ENCODE measurements around the gene GPC4.

Gene GPC4

DNA sequence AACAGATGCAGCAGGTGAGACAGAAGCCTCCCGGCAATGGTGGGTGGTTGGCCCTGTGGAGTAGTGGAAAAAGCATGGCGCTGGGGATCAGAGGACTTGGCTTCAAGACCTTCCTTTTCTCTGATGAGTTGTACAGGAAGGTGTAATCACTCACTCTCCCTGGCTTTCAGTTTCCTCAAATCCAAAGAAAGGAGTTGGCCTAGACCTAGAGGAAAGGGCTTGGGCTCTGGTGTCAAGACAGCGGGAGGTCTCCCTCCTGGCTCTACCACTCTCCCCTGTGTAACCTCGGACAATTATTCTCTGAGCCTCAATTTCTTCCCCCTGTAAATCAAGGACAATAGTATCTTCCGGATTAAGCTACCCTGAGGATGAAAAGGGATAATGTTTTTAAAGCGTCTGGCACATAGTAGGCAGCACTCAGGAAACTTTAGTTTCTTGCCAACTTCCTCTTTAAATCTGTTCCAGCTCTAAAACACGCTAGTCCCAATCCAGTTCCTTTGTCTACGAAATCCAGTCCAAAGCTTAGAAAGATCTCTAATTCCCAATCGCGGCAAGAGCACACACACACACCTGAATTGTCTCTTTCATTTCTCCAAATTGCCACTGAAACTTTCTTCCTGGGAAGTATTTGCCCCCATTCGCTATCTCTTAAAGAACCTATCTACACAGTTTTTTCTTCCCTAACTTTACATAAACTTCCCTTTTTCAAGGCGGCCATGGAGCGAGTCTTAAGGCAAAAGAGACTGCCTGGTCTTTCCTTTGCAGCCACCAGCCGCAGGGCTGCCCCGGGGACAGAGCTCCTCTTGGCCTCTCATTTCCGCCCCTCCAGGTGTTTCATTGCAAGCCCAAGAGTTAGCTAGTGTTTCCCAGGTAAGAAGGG, 29.9 kb upstream of the GPC4 start (continued):
- TF ChIP-seq, protein P1, sequence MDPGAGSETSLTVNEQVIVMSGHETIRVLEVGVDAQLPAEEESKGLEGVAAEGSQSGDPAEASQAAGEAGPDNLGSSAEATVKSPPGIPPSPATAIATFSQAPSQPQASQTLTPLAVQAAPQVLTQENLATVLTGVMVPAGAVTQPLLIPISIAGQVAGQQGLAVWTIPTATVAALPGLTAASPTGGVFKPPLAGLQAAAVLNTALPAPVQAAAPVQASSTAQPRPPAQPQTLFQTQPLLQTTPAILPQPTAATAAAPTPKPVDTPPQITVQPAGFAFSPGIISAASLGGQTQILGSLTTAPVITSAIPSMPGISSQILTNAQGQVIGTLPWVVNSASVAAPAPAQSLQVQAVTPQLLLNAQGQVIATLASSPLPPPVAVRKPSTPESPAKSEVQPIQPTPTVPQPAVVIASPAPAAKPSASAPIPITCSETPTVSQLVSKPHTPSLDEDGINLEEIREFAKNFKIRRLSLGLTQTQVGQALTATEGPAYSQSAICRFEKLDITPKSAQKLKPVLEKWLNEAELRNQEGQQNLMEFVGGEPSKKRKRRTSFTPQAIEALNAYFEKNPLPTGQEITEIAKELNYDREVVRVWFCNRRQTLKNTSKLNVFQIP (CRISPR knock-in tag; IDR thresholded peaks at IDR 0.05; ENCODE audit: borderline replicate concordance, low read depth): no peak
- no peak for TF ChIP-seq OSR1 (CRISPR knock-in tag; IDR thresholded peaks at IDR 0.05)

DNA sequence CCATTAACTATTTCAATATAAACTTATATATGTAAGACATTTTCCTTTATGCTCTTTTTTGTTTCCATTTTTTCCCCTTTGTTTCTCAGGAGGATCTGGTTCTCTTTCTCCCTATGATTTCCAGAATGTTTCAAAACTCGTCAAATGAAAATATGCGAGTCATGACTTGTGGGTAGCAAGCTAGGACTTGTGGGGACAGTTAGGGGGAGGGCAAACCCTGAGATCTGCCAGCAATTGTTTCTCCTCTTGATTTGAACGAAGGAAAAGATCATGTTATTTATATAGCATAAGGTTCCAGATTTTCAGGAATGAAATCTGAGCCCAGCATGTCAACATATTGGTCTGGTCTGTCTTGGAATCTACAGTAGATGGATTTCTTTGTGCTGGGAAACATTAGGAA, 28.9 kb upstream of the GPC4 start:
- no peak for ATAC-seq
- TF ChIP-seq ZNF8 (CRISPR knock-in tag; IDR thresholded peaks at IDR 0.05) (no peak), ZNF70 (CRISPR knock-in tag; IDR thresholded peaks at IDR 0.05) (no peak), GLIS3 (CRISPR knock-in tag; IDR thresholded peaks at IDR 0.05) (no peak), CREB5 (CRISPR knock-in tag; IDR thresholded peaks at IDR 0.05; ENCODE audit: low read depth) (no peak), TCF4 (CRISPR knock-in tag; IDR thresholded peaks at IDR 0.05; ENCODE audit: borderline replicate concordance) (no peak), ZC3H10 (CRISPR knock-in tag; IDR thresholded peaks at IDR 0.05) (no peak)
- TF ChIP-seq, protein P1 (CRISPR knock-in tag; IDR thresholded peaks at IDR 0.05; ENCODE audit: borderline replicate concordance, low read depth): no peak
- TF ChIP-seq, protein P2, sequence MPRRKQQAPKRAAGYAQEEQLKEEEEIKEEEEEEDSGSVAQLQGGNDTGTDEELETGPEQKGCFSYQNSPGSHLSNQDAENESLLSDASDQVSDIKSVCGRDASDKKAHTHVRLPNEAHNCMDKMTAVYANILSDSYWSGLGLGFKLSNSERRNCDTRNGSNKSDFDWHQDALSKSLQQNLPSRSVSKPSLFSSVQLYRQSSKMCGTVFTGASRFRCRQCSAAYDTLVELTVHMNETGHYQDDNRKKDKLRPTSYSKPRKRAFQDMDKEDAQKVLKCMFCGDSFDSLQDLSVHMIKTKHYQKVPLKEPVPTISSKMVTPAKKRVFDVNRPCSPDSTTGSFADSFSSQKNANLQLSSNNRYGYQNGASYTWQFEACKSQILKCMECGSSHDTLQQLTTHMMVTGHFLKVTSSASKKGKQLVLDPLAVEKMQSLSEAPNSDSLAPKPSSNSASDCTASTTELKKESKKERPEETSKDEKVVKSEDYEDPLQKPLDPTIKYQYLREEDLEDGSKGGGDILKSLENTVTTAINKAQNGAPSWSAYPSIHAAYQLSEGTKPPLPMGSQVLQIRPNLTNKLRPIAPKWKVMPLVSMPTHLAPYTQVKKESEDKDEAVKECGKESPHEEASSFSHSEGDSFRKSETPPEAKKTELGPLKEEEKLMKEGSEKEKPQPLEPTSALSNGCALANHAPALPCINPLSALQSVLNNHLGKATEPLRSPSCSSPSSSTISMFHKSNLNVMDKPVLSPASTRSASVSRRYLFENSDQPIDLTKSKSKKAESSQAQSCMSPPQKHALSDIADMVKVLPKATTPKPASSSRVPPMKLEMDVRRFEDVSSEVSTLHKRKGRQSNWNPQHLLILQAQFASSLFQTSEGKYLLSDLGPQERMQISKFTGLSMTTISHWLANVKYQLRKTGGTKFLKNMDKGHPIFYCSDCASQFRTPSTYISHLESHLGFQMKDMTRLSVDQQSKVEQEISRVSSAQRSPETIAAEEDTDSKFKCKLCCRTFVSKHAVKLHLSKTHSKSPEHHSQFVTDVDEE (CRISPR knock-in tag; IDR thresholded peaks at IDR 0.05): no peak

DNA sequence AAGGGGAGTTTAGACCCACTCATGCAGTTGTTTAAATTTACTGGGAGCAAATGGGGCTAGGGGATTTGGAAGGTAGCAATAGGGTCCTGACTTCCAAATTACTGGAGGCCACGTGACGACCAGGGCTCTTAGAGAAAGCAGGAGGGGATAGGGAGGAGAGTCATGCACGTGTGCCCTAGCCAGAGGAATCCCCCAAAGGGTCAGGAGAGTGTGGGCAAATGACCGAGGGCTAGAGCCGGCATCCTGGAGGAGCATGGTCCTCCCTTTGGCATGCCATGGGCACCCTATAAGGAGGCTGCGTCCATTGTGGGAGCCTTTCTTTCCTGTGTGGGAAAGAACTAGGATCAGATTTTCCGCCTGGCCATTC, 25.5 kb upstream of the GPC4 start:
- TF ChIP-seq TCF4 (CRISPR knock-in tag; IDR thresholded peaks at IDR 0.05; ENCODE audit: borderline replicate concordance): no peak
- TF ChIP-seq ZFP3 (CRISPR knock-in tag; IDR thresholded peaks at IDR 0.05): no peak
- no peak for TF ChIP-seq PATZ1 (CRISPR knock-in tag; IDR thresholded peaks at IDR 0.05; ENCODE audit: borderline replicate concordance)
- TF ChIP-seq ARNTL (CRISPR knock-in tag; IDR thresholded peaks at IDR 0.05; ENCODE audit: borderline replicate concordance, low read depth): no peak
- no peak for TF ChIP-seq GLIS3 (CRISPR knock-in tag; IDR thresholded peaks at IDR 0.05)
- no peak for TF ChIP-seq SNAI2 (CRISPR knock-in tag; IDR thresholded peaks at IDR 0.05)
- TF ChIP-seq, protein P2 (CRISPR knock-in tag; IDR thresholded peaks at IDR 0.05): no peak
- TF ChIP-seq ZNF8 (CRISPR knock-in tag; IDR thresholded peaks at IDR 0.05): no peak
- TF ChIP-seq ZFP30 (CRISPR knock-in tag; IDR thresholded peaks at IDR 0.05): no peak
- TF ChIP-seq ZNF565 (CRISPR knock-in tag; conservative IDR thresholded peaks at IDR 0.05; ENCODE audit: low read depth): no peak
- TF ChIP-seq, protein P1 (CRISPR knock-in tag; IDR thresholded peaks at IDR 0.05; ENCODE audit: borderline replicate concordance, low read depth): no peak
- TF ChIP-seq OSR1 (CRISPR knock-in tag; IDR thresholded peaks at IDR 0.05): no peak
- TF ChIP-seq CSDC2 (CRISPR knock-in tag; IDR thresholded peaks at IDR 0.05): no peak
- TF ChIP-seq BACH2 (CRISPR knock-in tag; IDR thresholded peaks at IDR 0.05; ENCODE audit: borderline replicate concordance): no peak
- no peak for TF ChIP-seq CREB5 (CRISPR knock-in tag; IDR thresholded peaks at IDR 0.05; ENCODE audit: low read depth)
- no peak for TF ChIP-seq RARB (CRISPR knock-in tag; IDR thresholded peaks at IDR 0.05)
- TF ChIP-seq PPARA (CRISPR knock-in tag; IDR thresholded peaks at IDR 0.05; ENCODE audit: borderline replicate concordance): no peak
- no peak for TF ChIP-seq ISL1 (CRISPR knock-in tag; IDR thresholded peaks at IDR 0.05)
- ATAC-seq: no peak
